GM19328 (cell line): ENCODE results near the gene GABRB2.

Source experiments
- ATAC-seq: cut with Tn5 transposase; IDR thresholded peaks from one replicate; pipeline ENCODE4 v1.9.1; 2021; ENCODE audit warnings: mild to moderate bottlenecking, moderate library complexity; ENCODE audit not compliant: unreplicated experiment

Gene GABRB2

GRCh38 chr5:161481922-161482321 is 64.6 kb downstream of the GABRB2 start:
- no peak for ATAC-seq

DNA sequence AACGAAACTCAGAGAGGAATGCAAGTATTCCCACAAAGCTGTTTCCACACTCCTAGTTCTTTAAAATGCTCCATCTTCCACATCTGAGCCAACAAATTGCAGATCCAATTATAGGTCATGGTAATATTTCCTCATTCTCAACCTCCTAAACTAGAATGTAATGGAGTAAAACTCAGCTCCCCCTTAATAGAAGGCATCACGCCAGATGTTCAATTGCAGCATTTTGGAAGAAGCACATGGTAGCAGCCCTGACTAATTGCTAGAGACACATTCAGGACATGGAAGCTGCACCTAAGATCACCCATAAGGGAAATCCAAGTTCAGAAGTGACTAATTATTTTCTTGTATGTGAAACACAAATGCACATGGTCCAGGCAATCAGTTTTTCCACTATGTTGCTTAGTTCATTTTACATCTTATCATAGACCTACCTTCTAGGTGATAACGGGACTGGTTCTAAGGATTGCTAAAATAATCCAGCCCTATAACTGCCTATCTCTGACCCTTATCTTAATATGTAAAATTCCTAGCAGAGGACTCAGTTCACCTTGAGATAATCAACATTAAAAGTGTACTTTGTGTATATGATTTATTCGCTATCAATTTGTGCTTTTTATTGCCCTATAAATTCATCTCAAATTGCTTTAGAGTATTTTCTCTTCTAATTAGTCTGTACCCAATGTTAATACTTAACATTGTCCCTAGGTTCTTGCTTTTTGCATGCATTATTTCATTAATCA is 75.1 kb downstream of the GABRB2 start:
- ATAC-seq = no peak

- no peak for ATAC-seq
Observed at GRCh38 chr5:161467703-161468102, 78.8 kb downstream of the GABRB2 start.

GRCh38 chr5:161460741-161461140 is 85.8 kb downstream of the GABRB2 start:
- ATAC-seq = no peak

GRCh38 chr5:161446655-161447054 is 99.9 kb downstream of the GABRB2 start:
- no peak for ATAC-seq

DNA sequence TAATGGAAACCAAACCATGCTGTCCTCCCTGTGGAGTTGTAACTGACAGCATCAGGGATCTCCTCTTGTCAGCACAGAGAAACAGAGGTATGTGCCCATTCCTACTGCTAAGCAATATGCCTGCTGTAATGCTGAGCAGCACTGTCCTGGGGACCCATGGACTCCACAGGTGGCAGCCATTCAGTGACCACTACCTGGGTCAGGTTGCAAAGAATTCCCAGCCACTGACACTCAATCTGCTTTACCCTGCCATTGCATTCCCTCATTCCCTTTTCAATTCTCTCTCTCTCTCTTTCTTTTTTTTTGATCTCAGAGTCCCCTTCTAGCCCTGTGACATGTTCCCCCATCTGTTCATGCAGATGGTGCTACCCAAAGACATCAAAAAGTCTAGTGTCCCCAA is 104.1 kb downstream of the GABRB2 start:
- ATAC-seq = no peak

GRCh38 chr5:161432798-161433197 is 113.7 kb downstream of the GABRB2 start:
- no peak for ATAC-seq

GRCh38 chr5:161431963-161432362 is 114.6 kb downstream of the GABRB2 start:
- ATAC-seq = no peak

DNA sequence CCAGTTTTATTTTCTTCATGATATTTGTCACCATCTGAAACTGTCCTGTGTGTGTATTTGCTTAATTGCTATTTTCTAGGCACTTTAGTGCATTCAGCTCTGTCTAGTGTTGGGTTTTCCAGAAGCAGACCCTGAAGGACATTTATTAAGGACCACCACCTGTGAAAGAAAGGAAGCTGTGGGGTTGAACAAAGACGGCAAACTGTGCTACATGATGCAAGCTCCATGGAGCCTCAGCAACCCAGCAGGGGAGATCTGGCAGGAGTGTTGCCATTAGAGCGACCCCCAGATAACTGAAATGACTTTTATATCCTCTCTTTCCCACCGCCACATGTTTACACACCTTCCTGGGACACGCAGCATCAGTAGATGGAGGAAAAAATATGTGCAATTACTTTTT is 125.5 kb downstream of the GABRB2 start:
- no peak for ATAC-seq

DNA sequence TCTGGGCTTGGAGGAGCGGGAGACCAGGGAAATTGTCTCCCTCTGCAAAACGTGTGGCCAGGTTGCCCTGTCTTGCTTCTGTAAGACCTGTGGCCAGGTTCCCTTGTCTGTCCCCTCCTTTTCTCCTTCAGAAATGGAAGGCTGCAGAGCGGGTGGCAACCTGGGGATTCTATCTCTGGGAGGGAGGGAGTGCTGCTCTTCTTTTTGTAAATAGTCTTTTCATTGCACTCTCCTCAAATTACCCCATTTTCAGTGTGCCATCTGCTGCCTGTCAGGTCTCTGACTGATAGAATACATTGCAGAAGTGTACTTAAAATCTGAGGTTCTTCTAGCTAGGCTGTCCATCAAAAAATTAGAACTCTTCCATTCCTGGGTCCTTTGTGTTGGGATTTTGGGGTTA is 126.0 kb downstream of the GABRB2 start:
- no peak for ATAC-seq

GRCh38 chr5:161414896-161415295 is 131.6 kb downstream of the GABRB2 start:
- ATAC-seq = no peak

DNA sequence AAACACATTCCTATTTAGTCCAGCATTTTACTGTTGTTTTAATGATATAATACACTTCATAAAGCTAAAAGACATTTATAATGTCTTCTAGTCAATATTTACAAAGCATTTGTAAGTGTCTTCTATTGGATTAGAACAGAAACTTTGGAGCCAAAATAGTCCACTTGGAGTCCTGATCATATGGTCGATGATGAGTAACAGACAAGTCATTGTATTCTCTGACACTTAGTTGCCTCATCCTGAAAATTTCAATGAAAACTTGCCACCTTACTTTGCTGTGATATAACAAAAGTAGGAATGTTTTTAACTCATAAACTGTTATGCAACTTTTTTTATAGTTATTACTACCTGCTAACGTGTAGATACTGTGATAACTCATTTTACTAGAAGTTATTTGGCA is 132.5 kb downstream of the GABRB2 start:
- ATAC-seq = no peak

DNA sequence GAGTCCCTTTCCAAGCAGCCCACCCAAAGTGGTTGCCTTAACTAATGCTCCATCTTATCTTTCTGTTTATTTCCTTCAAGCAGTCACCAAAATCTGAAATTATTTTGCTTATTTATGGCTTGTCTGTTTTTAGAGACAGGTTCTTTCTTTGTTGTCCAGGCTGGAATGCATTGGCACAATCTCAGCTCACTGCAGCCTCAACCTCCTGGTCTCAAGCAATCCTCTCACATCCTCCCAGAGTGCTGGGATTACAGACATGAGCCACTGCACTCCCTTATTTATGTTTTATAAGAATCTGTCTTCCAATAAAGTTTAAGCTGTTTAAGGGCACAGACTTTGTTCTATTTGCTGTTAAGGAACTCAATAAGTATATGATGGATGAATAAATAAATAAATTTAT is 133.7 kb downstream of the GABRB2 start:
- ATAC-seq = no peak

DNA sequence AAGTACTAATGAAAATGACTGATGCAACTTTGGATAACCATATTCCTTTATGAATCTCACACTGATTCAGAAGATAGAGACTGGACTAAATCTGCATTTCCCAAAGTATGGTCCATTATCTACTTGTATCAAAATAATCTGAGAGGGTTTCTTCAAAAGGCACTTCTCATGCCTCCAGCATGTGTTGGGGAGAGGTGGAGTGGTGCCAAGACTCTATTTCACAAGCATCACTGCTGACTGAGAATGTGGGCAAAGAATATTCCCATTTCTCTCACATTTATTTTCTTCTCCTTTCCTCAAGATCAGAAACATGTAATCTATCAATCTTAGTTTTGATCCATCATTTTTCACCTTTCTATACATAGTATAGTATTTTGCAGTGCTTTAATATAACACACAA is 135.4 kb downstream of the GABRB2 start:
- ATAC-seq = no peak

DNA sequence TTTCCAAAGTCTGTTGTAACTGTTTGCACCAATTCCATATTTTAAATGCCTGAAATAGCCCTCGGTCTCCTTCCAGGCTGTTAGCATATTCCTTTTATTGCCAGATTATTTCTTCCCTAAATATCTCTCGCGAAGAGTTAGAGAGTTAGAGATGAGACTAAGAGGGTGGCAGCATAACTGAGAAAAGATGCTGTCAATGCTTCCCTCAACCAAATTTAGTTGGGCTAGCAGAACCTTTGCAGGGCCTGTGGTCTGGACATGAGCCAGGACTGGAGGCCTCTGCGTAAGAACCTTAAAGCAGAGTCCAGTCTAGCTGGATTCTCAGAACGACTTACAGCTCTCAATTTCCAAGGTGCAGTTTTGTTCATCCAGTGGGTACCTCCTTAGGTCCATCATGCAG is 135.9 kb downstream of the GABRB2 start:
- ATAC-seq = no peak

- no peak for ATAC-seq
Observed at GRCh38 chr5:161409471-161409870, 137.1 kb downstream of the GABRB2 start.

- ATAC-seq = no peak
Observed at GRCh38 chr5:161406880-161407279, 139.6 kb downstream of the GABRB2 start.

GRCh38 chr5:161403996-161404395 is 142.5 kb downstream of the GABRB2 start:
- ATAC-seq = no peak

DNA sequence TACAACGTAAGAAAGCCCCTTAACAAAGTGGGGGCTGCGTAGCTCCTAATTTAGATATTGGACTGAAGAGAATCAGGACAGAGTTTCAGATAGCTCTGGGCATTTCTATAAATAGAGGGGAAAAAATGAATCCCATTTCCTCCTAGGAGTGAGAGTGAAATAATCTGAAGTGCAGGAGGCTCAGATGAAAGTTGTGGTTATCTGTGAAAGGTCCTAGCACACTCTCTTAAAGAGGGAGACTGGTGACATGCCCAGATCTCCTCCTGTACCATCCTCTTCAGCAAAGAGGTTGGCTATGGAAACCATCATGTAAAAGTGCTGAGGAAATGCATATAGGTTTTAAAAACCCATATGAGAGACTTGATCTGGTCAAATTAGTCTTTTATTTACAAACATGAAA is 143.4 kb downstream of the GABRB2 start:
- ATAC-seq = no peak

DNA sequence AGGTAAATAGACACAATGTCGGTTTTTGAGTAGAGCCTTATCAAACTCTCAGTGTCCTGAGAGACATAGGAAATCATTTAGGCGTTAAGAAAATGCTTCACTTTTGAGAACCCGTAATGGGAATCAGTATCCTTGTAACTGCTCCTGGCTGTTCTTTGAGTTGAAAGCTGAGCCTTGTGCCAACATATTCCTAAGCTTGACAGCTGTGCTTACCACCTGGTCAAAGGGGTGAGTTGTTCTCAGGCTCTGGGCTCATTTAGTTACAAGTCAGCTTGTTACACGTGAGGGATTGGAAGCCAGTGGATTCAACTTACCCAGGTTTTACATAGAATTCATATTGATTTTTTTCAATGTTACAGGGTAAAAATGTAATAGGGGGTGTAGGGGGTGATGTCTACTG is 145.9 kb downstream of the GABRB2 start:
- ATAC-seq = no peak

- ATAC-seq = no peak
Observed at GRCh38 chr5:161399996-161400562, 146.4 kb downstream of the GABRB2 start.

- ATAC-seq = no peak
Observed at GRCh38 chr5:161397448-161397847, 149.1 kb downstream of the GABRB2 start.

DNA sequence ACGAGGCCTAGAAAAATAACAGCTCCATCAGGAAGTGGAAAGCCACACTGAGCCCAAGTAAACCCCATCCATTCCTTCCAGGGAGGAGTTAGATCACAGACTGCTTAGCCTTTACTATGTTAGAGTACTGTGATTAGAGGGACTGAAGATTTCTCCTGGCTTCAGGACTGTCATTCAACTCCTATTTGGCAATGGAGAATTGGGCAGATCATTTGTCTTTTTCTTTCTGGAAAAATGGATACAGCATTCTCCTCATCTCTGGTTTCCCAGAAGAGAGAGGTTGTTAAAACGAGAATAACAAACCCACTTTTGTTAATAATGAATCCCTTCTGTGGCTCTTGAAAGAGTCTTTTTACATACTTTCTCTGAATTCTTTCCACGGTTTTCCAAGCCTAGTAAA is 150.4 kb downstream of the GABRB2 start:
- ATAC-seq = no peak
